ENCODE results near the gene ZNRF1. TPM values are rescaled to one million over a fixed set of nuclear protein-coding genes. Genes with fewer than 3 reads are reported as not detected.

ZNRF1 gene
- total and polyA plus RNA-seq, 10 of the 15 experiments (the other 5 are each of a cell fraction or from before 2014, with no cell fraction given) = 5.8 to 25.9 (median 14.3) TPM

DNA sequence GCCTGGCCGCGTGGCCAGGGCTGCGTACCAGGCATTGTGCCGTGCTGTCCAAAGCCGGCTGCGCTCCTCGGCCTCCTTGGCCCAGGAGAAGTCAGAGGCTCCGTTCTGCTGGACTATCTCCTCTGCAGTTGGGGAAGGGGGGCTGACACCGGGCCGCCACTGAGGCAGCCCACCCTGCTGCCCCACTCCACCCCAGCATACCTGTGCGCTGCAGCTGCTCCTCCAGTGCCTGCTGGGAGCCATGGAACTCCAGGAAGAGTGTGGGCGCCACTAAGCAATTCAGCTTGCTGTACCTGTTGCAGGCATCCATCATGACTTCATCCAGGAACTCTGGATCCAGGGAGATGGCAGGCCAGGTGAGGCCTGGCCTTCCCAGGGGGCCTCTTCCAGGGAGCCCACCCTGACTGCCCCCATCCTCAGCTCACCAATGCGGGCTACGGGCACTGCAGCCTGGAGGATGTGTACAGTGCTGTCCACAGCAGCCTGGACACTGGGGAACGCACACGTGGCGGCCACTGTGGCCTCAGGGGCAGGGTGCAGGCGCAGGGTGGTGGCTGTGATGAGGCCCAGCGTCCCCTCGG, 114.8 kb downstream of the ZNRF1 start (continued):
- TF ChIP-seq, protein P1, sequence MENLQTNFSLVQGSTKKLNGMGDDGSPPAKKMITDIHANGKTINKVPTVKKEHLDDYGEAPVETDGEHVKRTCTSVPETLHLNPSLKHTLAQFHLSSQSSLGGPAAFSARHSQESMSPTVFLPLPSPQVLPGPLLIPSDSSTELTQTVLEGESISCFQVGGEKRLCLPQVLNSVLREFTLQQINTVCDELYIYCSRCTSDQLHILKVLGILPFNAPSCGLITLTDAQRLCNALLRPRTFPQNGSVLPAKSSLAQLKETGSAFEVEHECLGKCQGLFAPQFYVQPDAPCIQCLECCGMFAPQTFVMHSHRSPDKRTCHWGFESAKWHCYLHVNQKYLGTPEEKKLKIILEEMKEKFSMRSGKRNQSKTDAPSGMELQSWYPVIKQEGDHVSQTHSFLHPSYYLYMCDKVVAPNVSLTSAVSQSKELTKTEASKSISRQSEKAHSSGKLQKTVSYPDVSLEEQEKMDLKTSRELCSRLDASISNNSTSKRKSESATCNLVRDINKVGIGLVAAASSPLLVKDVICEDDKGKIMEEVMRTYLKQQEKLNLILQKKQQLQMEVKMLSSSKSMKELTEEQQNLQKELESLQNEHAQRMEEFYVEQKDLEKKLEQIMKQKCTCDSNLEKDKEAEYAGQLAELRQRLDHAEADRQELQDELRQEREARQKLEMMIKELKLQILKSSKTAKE (IDR thresholded peaks at IDR 0.05; ENCODE audit: low read depth, poor library complexity, severe bottlenecking) = no peak
- TF ChIP-seq POU2F2 (IDR thresholded peaks at IDR 0.05; ENCODE audit: borderline replicate concordance, low read depth, low read length) = no peak
- no peak for TF ChIP-seq YY1 (IDR thresholded peaks at IDR 0.05; ENCODE audit: low read depth, low read length)
- TF ChIP-seq CBX3 (IDR thresholded peaks at IDR 0.05; ENCODE audit: borderline replicate concordance, low read depth) = no peak

DNA sequence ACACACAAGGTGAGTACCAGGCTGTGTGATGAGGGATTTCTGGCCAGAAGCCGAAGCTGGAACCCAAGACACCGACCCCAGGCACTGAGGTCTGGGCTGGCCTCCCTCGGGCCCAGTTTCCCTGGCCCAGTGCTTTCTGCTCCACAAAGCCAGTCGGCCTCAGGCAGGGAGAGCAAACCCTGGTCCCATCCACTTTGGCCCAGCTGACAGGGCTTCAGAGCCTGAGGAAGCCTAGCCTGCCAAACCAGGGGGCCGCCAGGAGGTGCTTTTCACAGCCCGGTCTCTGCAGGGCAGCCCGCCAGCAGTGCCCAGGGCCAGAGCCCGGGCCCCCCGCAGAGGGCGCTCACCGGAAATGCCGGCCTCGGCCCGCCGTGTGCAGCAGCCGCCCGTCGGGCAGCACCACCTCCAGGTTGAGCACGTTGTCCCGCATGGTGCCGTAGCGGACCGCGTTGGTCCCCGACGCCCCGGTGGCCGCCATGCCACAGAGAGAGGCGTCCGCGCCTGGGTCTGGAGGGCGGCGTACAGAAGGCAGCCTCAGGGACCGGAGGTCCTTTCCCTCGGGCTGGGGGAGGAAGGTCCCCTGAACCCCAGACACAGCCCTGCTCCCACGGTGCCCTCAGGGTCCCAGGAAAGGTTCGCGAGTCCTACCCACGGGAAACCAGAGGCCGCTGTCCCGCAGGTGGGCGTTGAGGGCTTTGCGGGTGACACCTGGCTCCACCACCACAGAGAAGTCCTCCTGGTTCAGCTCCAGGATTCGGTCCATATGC, 115.5 kb downstream of the ZNRF1 start:
- FAIRE-seq = no peak
- CTCF ChIA-PET = interaction anchor here (3.8 to 6.7 kb wide), 2 partner anchors 117 to 301 kb away, joined by 18 to 90 read pairs; partner anchors contain the start of gene ZNRF1

More for the DNA sequence above, 115.5 kb downstream of the ZNRF1 start:
- Histone ChIP-seq H3K79me2 (ENCODE audit: control insufficient read depth, insufficient read depth, low read length) (no peaks in the 10 kb centered on the region), H3K27me3 (replicated peaks in 1 of 2; ENCODE audit: control insufficient read depth in 2 of 2, insufficient read depth in 2 of 2, low read length in 1 of 2) (no peaks in the 10 kb centered on the region), H4K20me1 (ENCODE audit: control insufficient read depth, insufficient read depth) (no peaks in the 10 kb centered on the region), H2AFZ (ENCODE audit: control insufficient read depth, low read depth, low read length) (no peak overlapping the region), H3K4me2 (ENCODE audit: control insufficient read depth, insufficient read depth) (no peak overlapping the region), H3K9me3 (replicated peaks; ENCODE audit: control insufficient read depth, insufficient read depth, low read length) (no peaks in the 10 kb centered on the region), H3K36me3 (ENCODE audit: control insufficient read depth in 2 of 2, insufficient read depth in 2 of 2, low read length in 1 of 2) (no peaks in the 10 kb centered on the region; a peak in 1 of 4 replicates), H3K4me3 (no peak overlapping the region), H3K27ac (ENCODE audit: control insufficient read depth, insufficient read depth) (no peak overlapping the region), H3K9ac (ENCODE audit: control insufficient read depth, insufficient read depth, low read length) (no peak overlapping the region), H3K4me1 (ENCODE audit: control insufficient read depth, insufficient read depth, low read length) (peaks cover 27% of the 10 kb centered on the region)
- WGBS (ENCODE audit: insufficient coverage, insufficient replicate concordance, low lambda C conversion rate, missing lambda C conversion rate) = 80% methylated on average over 31 of the region's 44 CpGs
- DNase-seq (ENCODE audit: low read depth, low spot score) (no peak), ATAC-seq (no peak)
- TF ChIP-seq RELA (IDR thresholded peaks at IDR 0.05; ENCODE audit: borderline replicate concordance, partially characterized antibody) (no peak), SIX5 (IDR thresholded peaks at IDR 0.05; ENCODE audit: low read depth, low read length, severe bottlenecking) (no peak), LARP7 (IDR thresholded peaks at IDR 0.05) (no peak), SIN3A (IDR thresholded peaks at IDR 0.05; ENCODE audit: low read depth, low read length) (no peak), NFYB (IDR thresholded peaks at IDR 0.05; ENCODE audit: insufficient read depth, low read depth, low read length) (no peak), FOXM1 (IDR thresholded peaks at IDR 0.05; ENCODE audit: low read depth, low read length) (no peak), ATF7 (IDR thresholded peaks at IDR 0.05; ENCODE audit: low read depth) (no peak), GATAD2B (conservative IDR thresholded peaks at IDR 0.05; ENCODE audit: low read depth) (no peak), HDAC6 (IDR thresholded peaks at IDR 0.05; ENCODE audit: unreplicated experiment) (no peak), CHD2 (IDR thresholded peaks at IDR 0.05; ENCODE audit: borderline replicate concordance, low read depth, low read length) (no peak), MEF2A (IDR thresholded peaks at IDR 0.05; ENCODE audit: insufficient read depth, low read depth, low read length) (no peak)
- TF ChIP-seq, protein P2, sequence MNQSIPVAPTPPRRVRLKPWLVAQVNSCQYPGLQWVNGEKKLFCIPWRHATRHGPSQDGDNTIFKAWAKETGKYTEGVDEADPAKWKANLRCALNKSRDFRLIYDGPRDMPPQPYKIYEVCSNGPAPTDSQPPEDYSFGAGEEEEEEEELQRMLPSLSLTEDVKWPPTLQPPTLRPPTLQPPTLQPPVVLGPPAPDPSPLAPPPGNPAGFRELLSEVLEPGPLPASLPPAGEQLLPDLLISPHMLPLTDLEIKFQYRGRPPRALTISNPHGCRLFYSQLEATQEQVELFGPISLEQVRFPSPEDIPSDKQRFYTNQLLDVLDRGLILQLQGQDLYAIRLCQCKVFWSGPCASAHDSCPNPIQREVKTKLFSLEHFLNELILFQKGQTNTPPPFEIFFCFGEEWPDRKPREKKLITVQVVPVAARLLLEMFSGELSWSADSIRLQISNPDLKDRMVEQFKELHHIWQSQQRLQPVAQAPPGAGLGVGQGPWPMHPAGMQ (IDR thresholded peaks at IDR 0.05; ENCODE audit: borderline replicate concordance) = no peak
- in situ Hi-C loops (cut with MboI) (no loop called here), intact Hi-C loops (cut with micrococcal nuclease; ENCODE audit: unreplicated experiment) (loop anchor here (5.0 kb wide), 2 partner anchors 37 to 237 kb away; no protein-coding TSS in a partner anchor)
- RAD21 ChIA-PET (ENCODE audit: unreplicated experiment) = interaction anchor here (1.1 kb wide), 1 partner anchor 87 kb away, joined by 3 read pairs; no protein-coding TSS in a partner anchor
- BruUV-seq (replicated peaks) = no TSS peak
- POLR2A ChIA-PET = no interaction called here
- SMC1A ChIA-PET (ENCODE audit: uncharacterized antibody, unreplicated experiment) = interaction anchor here (6.3 kb wide), 1 partner anchor 251 kb away, joined by 68 read pairs; no protein-coding TSS in a partner anchor

Data from GM12878 (cell line).